GM23248 (cell line): ENCODE measurements around the gene SLC29A1.

ENCODE experiments used
- EZH2 ChIP-seq: fragments of 200-600 bp; sonication (generic); IDR thresholded peaks from 2 replicates; pipeline ENCODE4 v1.6.1; 2018; ENCODE audit warnings: antibody characterized with exemption, mild to moderate bottlenecking; ENCODE audit not compliant: insufficient read depth, poor library complexity, severe bottlenecking
- EZH2phosphoT487 ChIP-seq: fragments of 200-600 bp; sonication (generic); IDR thresholded peaks from 2 replicates; pipeline ENCODE4 v1.6.1; 2018; ENCODE audit warnings: antibody characterized with exemption, moderate library complexity, mild to moderate bottlenecking, low read depth; ENCODE audit not compliant: insufficient read depth

- TF ChIP-seq EZH2phosphoT487 (no peak), EZH2 (no peak)
Measured at GRCh38 chr6:44273617-44274016, 50.2 kb downstream of the SLC29A1 start.
